HL-60 (cell line): ENCODE data around the gene ANKZF1.

Experiments used
- DNase-seq, 2 experiments: peaks; one replicate each; pipeline ENCODE4 v3.0.0-alpha.2; 2010 to 2020; ENCODE audit warnings: low read depth in 1 of 2, low spot score in 1 of 2
- H3K27ac ChIP-seq: fragments of 250-450 bp; sonication (Bioruptor Pico); replicated peaks from 2 replicates; pipeline ENCODE4 v1.5.1; 2020; ENCODE audit warnings: mild to moderate bottlenecking, moderate library complexity
- H3K27me3 ChIP-seq: fragments of 250-450 bp; sonication (Bioruptor Pico); 2 replicates; pipeline ENCODE4 v1.5.1; 2021; ENCODE audit warnings: mild to moderate bottlenecking, moderate library complexity; ENCODE audit not compliant: insufficient read depth, poor library complexity, severe bottlenecking
- H3K4me3 ChIP-seq: replicated peaks from 2 replicates; pipeline ENCODE4 v1.5.1; 2011; ENCODE audit warnings: mild to moderate bottlenecking, control low read depth, low read length; ENCODE audit not compliant: insufficient read depth
- CTCF ChIP-seq: IDR thresholded peaks from one replicate; pipeline ENCODE4 v1.5.1; 2011; ENCODE audit warnings: low read length, control low read depth, inconsistent platforms; ENCODE audit not compliant: insufficient read depth
- GABPA ChIP-seq: IDR thresholded peaks from 2 replicates; pipeline ENCODE4 v1.6.1; 2012; ENCODE audit warnings: low read depth
- POLR2AphosphoS5 ChIP-seq: IDR thresholded peaks from 2 replicates; pipeline ENCODE4 v1.6.1; 2012; ENCODE audit warnings: low read depth
- REST ChIP-seq: IDR thresholded peaks from 2 replicates; pipeline ENCODE4 v1.6.1; 2012; ENCODE audit warnings: low read depth; ENCODE audit not compliant: insufficient replicate concordance
- SPI1 ChIP-seq: IDR thresholded peaks from 2 replicates; pipeline ENCODE4 v1.6.1; 2012; ENCODE audit warnings: low read depth, mild to moderate bottlenecking, borderline replicate concordance

ANKZF1 gene

GRCh38 chr2:219207134-219207883 is 22.3 kb upstream of the ANKZF1 start:
- Histone ChIP-seq H3K27me3 (no peaks in the 10 kb centered on the region), H3K4me3 (peak overlapping the region; percentile 75), H3K27ac (peak overlapping the region; percentile 65)
- DNase-seq = no peak
- TF ChIP-seq POLR2AphosphoS5 = no peak
- TF ChIP-seq CTCF = no peak
- no peak for TF ChIP-seq SPI1
- TF ChIP-seq REST = no peak
- no peak for TF ChIP-seq GABPA

GRCh38 chr2:219207884-219208740 is 21.5 kb upstream of the ANKZF1 start:
- Histone ChIP-seq H3K27ac (no peak overlapping the region), H3K4me3 (no peak overlapping the region), H3K27me3 (no peaks in the 10 kb centered on the region)
- no peak for DNase-seq
- TF ChIP-seq POLR2AphosphoS5 (no peak), CTCF (no peak), GABPA (no peak), SPI1 (no peak), REST (no peak)

- Histone ChIP-seq H3K4me3 (no peak overlapping the region), H3K27ac (peak overlapping the region; percentile 57), H3K27me3 (no peaks in the 10 kb centered on the region)
- TF ChIP-seq POLR2AphosphoS5 = 0 out of 2 replicates have a peak, but pooled peaks have one; percentile 14
- no peak for TF ChIP-seq CTCF
- peak; percentile 39; the same call in 1 of the 2 replicates for TF ChIP-seq SPI1
- no peak for TF ChIP-seq GABPA
- no peak for TF ChIP-seq REST
- peak in 1 of 2 experiments; percentile 68 for DNase-seq
Observed at GRCh38 chr2:219209236-219210195, 20.1 kb upstream of the ANKZF1 start.
